Measurements from ENCODE around the gene MUC7. TPM values are rescaled to one million over a fixed set of nuclear protein-coding genes. Genes with fewer than 3 reads are reported as not detected.

Gene MUC7
- total and polyA plus RNA-seq, 9 donors, result not detected

DNA sequence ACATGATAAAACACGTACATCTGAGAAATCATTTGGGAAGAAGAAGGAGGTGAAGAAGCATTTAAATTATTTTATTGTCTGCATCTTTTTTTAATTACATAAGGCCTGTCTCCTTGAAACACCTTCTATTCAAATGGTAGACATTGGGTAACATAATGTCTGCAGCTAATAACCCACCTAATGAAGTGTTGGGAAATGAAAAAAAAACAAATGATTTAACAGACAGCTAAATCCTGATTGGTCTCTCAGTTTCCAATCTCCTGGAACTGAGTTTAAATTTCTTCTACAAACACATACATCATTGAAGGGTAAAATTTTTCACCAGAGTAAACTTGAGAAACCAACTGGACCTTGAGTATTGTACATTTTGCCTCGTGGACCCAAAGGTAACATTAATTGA lies 46.3 kb downstream of the MUC7 start, which contains the start of gene AMTN:
TSS of gene AMTN (plus strand) at position 301 of the 400 bp plus-strand sequence. CDS start 209 bp downstream, outside the sequence.
- Histone ChIP-seq H3K9me3 (no peaks in the 10 kb centered on the region), H3K27ac (no peak within 1 kb of the TSS), H3K36me3 (no peaks in the 10 kb centered on the region), H3K27me3 (no peaks in the 10 kb centered on the region), H3K4me1 (ENCODE audit: insufficient read depth) (no peaks in the 10 kb centered on the region), H3K4me3 (no peak within 1 kb of the TSS)
- TF ChIP-seq EP300 (IDR thresholded peaks at IDR 0.05) (no peak), POLR2A (IDR thresholded peaks at IDR 0.05) (no peak)
- TF ChIP-seq, protein P1, sequence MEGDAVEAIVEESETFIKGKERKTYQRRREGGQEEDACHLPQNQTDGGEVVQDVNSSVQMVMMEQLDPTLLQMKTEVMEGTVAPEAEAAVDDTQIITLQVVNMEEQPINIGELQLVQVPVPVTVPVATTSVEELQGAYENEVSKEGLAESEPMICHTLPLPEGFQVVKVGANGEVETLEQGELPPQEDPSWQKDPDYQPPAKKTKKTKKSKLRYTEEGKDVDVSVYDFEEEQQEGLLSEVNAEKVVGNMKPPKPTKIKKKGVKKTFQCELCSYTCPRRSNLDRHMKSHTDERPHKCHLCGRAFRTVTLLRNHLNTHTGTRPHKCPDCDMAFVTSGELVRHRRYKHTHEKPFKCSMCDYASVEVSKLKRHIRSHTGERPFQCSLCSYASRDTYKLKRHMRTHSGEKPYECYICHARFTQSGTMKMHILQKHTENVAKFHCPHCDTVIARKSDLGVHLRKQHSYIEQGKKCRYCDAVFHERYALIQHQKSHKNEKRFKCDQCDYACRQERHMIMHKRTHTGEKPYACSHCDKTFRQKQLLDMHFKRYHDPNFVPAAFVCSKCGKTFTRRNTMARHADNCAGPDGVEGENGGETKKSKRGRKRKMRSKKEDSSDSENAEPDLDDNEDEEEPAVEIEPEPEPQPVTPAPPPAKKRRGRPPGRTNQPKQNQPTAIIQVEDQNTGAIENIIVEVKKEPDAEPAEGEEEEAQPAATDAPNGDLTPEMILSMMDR (IDR thresholded peaks at IDR 0.05), result no peak
- DNase-seq, result no peak
- intact Hi-C loops (cut with DNase I), result no loop called here
- 49 to 67% (median 62%) methylated on average over 2 of the region's 2 CpGs for WGBS, 3 donors

- Histone ChIP-seq H3K27ac (no peak overlapping the region), H3K36me3 (no peaks in the 10 kb centered on the region), H3K4me3 (no peak overlapping the region), H3K4me1 (ENCODE audit: insufficient read depth) (no peaks in the 10 kb centered on the region), H3K9me3 (no peaks in the 10 kb centered on the region), H3K27me3 (no peaks in the 10 kb centered on the region)
- intact Hi-C loops (cut with DNase I), result no loop called here
- WGBS, 3 donors, result 51 to 60% (median 53%) methylated on average over 3 of the region's 3 CpGs
- TF ChIP-seq, protein P1 (IDR thresholded peaks at IDR 0.05), result no peak
- TF ChIP-seq POLR2A (IDR thresholded peaks at IDR 0.05) (no peak), EP300 (IDR thresholded peaks at IDR 0.05) (no peak)
- no peak for DNase-seq
Measured at GRCh38 chr4:70518716-70519115, 46.7 kb downstream of the MUC7 start.

- H3K27me3 ChIP-seq, result no peaks in the 10 kb centered on the region
- no peak for DNase-seq
- no peak overlapping the region for H3K27ac ChIP-seq
- H3K4me3 ChIP-seq, result no peak overlapping the region
- TF ChIP-seq POLR2A (IDR thresholded peaks at IDR 0.05), result no peak
- 81 to 87% (median 84%) methylated on average over 7 of the region's 7 CpGs for WGBS, 3 donors
- H3K4me1 ChIP-seq (ENCODE audit: insufficient read depth), result no peaks in the 10 kb centered on the region
- H3K9me3 ChIP-seq, result no peaks in the 10 kb centered on the region
- intact Hi-C loops (cut with DNase I), result no loop called here
- H3K36me3 ChIP-seq, result no peaks in the 10 kb centered on the region
Measured at GRCh38 chr4:70522626-70523025, 50.6 kb downstream of the MUC7 start.

DNA sequence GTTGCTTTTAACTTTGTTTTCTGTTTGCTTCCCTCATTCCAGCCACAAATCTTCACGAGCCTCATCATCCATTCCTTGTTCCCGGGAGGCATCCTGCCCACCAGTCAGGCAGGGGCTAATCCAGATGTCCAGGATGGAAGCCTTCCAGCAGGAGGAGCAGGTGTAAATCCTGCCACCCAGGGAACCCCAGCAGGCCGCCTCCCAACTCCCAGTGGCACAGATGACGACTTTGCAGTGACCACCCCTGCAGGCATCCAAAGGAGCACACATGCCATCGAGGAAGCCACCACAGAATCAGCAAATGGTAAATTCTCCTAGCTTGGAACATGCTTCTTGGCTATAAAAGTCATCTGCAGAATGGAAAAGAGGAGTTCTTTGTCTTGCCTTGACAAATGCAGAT lies 59.0 kb downstream of the MUC7 start:
- intact Hi-C loops (cut with DNase I), result no loop called here
- H3K27me3 ChIP-seq, result no peaks in the 10 kb centered on the region
- TF ChIP-seq POLR2A (IDR thresholded peaks at IDR 0.05) (no peak), EP300 (IDR thresholded peaks at IDR 0.05) (no peak)
- TF ChIP-seq, protein P1 (IDR thresholded peaks at IDR 0.05), result no peak
- H3K4me3 ChIP-seq, result no peak overlapping the region
- no peaks in the 10 kb centered on the region for H3K36me3 ChIP-seq
- no peak overlapping the region for H3K27ac ChIP-seq
- H3K9me3 ChIP-seq, result no peaks in the 10 kb centered on the region
- no peak for DNase-seq
- WGBS, 3 donors, result 69 to 78% (median 70%) methylated on average over 5 of the region's 5 CpGs
- no peaks in the 10 kb centered on the region for H3K4me1 ChIP-seq (ENCODE audit: insufficient read depth)

DNA sequence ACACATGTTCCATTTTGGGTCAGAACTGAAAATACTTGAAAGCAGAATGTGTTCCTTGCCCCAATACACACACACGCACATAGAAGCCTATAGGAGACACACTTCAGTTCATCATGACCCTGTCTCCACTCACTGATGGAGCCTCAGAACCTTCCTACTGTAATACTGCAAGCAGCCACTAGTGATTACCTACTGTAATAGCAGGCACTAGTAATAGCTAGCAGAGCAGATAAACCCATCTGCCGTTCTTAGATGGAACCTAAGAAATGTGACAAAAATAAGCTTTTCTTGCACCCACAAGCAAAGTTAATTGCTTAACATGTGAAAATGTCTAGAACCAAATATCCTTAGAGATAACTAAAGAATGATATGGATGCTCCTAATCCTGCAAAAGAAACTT lies 60.0 kb downstream of the MUC7 start:
- DNase-seq, result no peak
- Histone ChIP-seq H3K9me3 (no peaks in the 10 kb centered on the region), H3K4me1 (ENCODE audit: insufficient read depth) (no peaks in the 10 kb centered on the region), H3K27ac (no peak overlapping the region), H3K4me3 (no peak overlapping the region), H3K36me3 (no peaks in the 10 kb centered on the region), H3K27me3 (no peaks in the 10 kb centered on the region)
- intact Hi-C loops (cut with DNase I), result no loop called here
- TF ChIP-seq, protein P1 (IDR thresholded peaks at IDR 0.05), result no peak
- no peak for TF ChIP-seq EP300 (IDR thresholded peaks at IDR 0.05)
- 59 to 78% (median 75%) methylated on average over 2 of the region's 2 CpGs for WGBS, 3 donors

Other genes with a start within 250 kb of the MUC7 start
- gene FDCSP, start 246.1 kb upstream of the MUC7 start, total RNA-seq, result not detected
- 10 to 100 TPM in 1 of 2 donors, not detected in 1; 18.3 TPM for gene FDCSP, start 246.1 kb upstream of the MUC7 start, polyA plus RNA-seq
- gene CSN3, start 229.6 kb upstream of the MUC7 start, total RNA-seq, result not detected
- not detected for gene CSN3, start 229.6 kb upstream of the MUC7 start, polyA plus RNA-seq
- not detected for gene CABS1, start 137.2 kb upstream of the MUC7 start, total RNA-seq
- gene CABS1, start 137.2 kb upstream of the MUC7 start, polyA plus RNA-seq, result not detected
- gene SMR3A, start 111.4 kb upstream of the MUC7 start, total RNA-seq, result not detected
- not detected for gene SMR3A, start 111.4 kb upstream of the MUC7 start, polyA plus RNA-seq
- gene SMR3B, start 89.1 kb upstream of the MUC7 start, total RNA-seq, result under 1 TPM in 1 of 7 donors, not detected in 6; 0.77 TPM
- gene SMR3B, start 89.1 kb upstream of the MUC7 start, polyA plus RNA-seq, result not detected
- not detected for gene OPRPN, start 74.3 kb upstream of the MUC7 start, total RNA-seq
- gene OPRPN, start 74.3 kb upstream of the MUC7 start, polyA plus RNA-seq, result not detected
- not detected for gene AMTN, start 46.4 kb downstream of the MUC7 start, total RNA-seq
- not detected for gene AMTN, start 46.4 kb downstream of the MUC7 start, polyA plus RNA-seq
- gene AMBN, start 120.1 kb downstream of the MUC7 start, total RNA-seq, result not detected
- not detected for gene AMBN, start 120.1 kb downstream of the MUC7 start, polyA plus RNA-seq
- under 1 TPM in 2 of 7 donors, not detected in 5; 0.15 to 0.69 TPM for gene ENAM, start 156.5 kb downstream of the MUC7 start, total RNA-seq
- 1 to 10 TPM in 1 of 2 donors, under 1 TPM in 1; 0.01 to 1.0 TPM for gene ENAM, start 156.5 kb downstream of the MUC7 start, polyA plus RNA-seq
- 10 to 100 TPM in 1 of 7 donors, 1 to 10 TPM in 6; 1.4 to 27.7 (median 5.6) TPM for gene JCHAIN, start 194.3 kb downstream of the MUC7 start, total RNA-seq
- 10 to 100 TPM in 1 of 2 donors, 1 to 10 TPM in 1; 8.9 to 93.0 TPM for gene JCHAIN, start 194.3 kb downstream of the MUC7 start, polyA plus RNA-seq
- 10 to 100 TPM; 10.3 to 25.0 (median 21.5) TPM for gene UTP3, start 216.3 kb downstream of the MUC7 start, total RNA-seq
- gene UTP3, start 216.3 kb downstream of the MUC7 start, polyA plus RNA-seq, result 10 to 100 TPM; 16.7 to 23.1 TPM
- 10 to 100 TPM; 52.8 to 84.0 (median 73.9) TPM for gene RUFY3, start 249.8 kb downstream of the MUC7 start, total RNA-seq
- 10 to 100 TPM; 35.2 to 52.5 TPM for gene RUFY3, start 249.8 kb downstream of the MUC7 start, polyA plus RNA-seq